Measurements from ENCODE around the gene PFDN6. TPM values are rescaled to one million over a fixed set of nuclear protein-coding genes. Genes with fewer than 3 reads are reported as not detected.
A peak's percentile ranks its signal among the peaks of the same experiment; 100 is the strongest.

PFDN6 gene
- total RNA-seq, 2 donors from 2014 or later = 36.8 to 45.7 TPM

DNA sequence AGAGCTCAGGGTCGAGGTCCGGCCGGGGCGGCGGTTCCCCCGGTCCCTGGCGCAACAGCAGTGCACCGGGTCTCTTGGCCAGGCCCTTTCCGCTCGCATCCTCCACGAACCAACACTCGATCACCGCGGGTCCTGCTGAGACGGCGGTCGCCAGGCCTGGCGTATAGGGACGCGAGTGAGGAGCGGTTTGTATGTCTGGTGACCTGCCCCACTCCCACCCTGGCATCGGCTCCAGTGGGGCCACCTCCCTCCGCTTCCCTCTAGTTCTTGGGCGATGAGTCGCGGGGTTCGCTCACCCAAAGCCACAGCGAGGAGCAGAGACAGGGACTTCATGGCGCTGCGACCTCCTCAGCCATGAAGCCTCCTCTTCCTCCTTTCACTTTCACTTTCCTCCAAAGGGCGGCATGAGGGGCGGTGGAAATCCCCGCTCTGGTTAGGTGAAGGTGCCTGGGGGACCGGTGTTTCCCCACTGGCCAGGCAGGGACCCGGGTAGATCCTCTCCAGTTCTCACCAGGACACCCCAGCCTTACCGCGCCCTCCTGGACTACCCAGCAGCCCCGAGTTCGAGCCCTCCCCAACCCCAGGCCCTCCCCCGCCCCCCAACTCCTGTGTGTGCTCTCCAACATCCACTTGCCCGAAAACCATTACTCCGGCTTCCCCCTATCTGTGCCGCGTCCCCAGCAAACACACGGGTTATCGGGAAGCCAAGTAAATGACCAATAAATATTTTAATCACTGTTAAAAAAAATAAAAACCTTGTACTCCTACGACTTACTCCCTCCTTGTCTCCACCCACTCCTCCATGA is 24.5 kb downstream of the PFDN6 start, which contains the start of gene TAPBP:
TSS of gene TAPBP (minus strand) at position 370 of the 806 bp plus-strand sequence. CDS start at position 333, 37 bp downstream.
- ATAC-seq = peak; percentile 36
- intact Hi-C loops (cut with DNase I, micrococcal nuclease) = no loop called here

GRCh38 chr6:33314515-33314942 is 25.1 kb downstream of the PFDN6 start:
- intact Hi-C loops (cut with DNase I, micrococcal nuclease) = no loop called here
- ATAC-seq (peak; percentile 42), DNase-seq (peak; percentile 70 to 85)

More for the DNA sequence above, 24.5 kb downstream of the PFDN6 start, which contains the start of gene TAPBP:
- peak; percentile 75 for DNase-seq

GRCh38 chr6:33314943-33315792 is 25.8 kb downstream of the PFDN6 start:
- ATAC-seq (peak; percentile 49), DNase-seq (peak; percentile 86 to 87)
- intact Hi-C loops (cut with DNase I, micrococcal nuclease) = no loop called here

- intact Hi-C loops (cut with DNase I, micrococcal nuclease) = no loop called here
- no peak for DNase-seq
- no peak for ATAC-seq
These were observed 26.6 kb downstream of the PFDN6 start for GRCh38 chr6:33315793-33316602.

DNA sequence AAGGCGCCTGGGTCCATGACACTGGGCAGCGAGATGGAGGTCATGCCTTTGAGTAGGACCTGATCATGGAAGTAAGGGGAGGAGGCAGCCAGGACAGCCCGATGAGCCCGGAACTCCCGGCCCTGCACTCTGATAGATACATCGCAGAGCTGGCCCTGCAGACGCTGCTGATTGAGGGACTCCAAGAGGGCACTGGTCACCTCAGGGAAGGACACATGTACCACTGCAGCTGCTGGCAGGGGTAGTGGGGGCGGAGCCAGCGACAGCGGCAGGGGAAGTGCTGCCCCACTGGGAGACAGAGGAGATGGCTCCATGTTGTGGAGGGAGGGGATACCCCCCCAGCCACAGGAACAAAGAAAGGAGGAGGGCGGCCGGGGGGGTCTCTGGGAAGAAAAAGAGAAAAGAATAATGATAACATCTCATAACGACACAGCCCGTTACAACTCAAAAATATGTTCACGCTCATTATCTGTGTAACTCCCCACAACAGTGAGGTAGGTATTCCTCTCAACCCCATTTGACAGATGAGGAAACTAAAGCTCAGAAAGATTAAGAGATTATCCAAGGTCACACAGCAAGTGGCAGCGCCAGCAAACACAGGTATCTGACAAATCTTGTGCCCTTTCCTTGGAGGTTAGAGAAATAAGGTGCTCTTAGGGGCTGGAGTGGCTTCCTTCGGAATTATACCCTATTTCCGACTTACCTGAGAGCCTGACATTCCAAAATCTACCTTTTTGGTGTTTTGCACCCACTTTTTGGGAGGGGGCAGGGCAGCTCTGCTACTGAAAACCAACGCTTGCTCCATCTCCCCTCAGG is 27.4 kb downstream of the PFDN6 start:
- DNase-seq (peak in 1 of 2 donors; percentile 48), ATAC-seq (no peak)

DNA sequence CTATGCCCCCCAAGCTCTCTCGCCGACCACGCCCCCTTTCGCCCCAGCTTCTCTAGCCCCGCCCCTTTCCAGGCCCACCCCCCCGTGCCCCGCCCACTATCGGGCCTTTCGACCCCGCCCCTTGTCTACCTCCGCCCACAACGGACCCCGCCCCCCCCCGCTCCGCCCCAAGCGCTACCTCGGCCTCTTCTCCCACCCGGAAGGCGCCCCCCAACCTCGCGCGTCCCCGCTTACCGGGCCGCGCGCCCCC is 27.9 kb downstream of the PFDN6 start:
- ATAC-seq = peak; percentile 6
- intact Hi-C loops (cut with DNase I, micrococcal nuclease) = no loop called here
- no peak for DNase-seq

More for the DNA sequence above, 27.4 kb downstream of the PFDN6 start:
- intact Hi-C loops (cut with DNase I, micrococcal nuclease) = no loop called here

- DNase-seq (peak; percentile 100), ATAC-seq (peak; percentile 66)
- intact Hi-C loops (cut with DNase I, micrococcal nuclease) = no loop called here
These were observed 28.4 kb downstream of the PFDN6 start, which contains the start of gene ZBTB22 for GRCh38 chr6:33317669-33318425. ZBTB22 (minus strand) TSS chr6:33317744; CDS start chr6:33316916, 828 bp downstream.

GRCh38 chr6:33318426-33319073 is 29.1 kb downstream of the PFDN6 start:
- ATAC-seq (no peak), DNase-seq (no peak)
- intact Hi-C loops (cut with DNase I, micrococcal nuclease) = no loop called here

DNA sequence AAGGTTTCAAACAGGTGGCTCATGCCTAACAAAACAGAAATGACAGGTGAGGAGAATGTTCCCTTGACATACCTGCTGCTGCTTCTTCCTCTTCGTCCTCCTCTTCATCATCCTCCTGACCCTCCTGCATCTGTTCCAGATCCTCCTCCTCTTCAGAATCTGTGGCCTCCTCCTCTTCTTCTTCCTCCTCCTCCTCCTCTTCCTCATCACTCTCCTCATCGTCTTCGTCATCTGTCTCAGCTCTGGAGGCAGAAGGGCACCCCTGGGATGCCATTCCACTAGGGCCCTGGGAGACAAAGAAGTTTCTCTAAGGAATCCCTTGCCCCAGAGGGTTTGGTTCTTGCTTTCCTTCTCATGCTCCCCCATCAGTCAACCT is 30.5 kb downstream of the PFDN6 start:
- ATAC-seq = no peak
- intact Hi-C loops (cut with DNase I, micrococcal nuclease) = no loop called here
- DNase-seq = no peak

GRCh38 chr6:33320315-33321181 is 31.1 kb downstream of the PFDN6 start:
- ATAC-seq (no peak), DNase-seq (no peak)
- intact Hi-C loops (cut with DNase I, micrococcal nuclease) = no loop called here

DNA sequence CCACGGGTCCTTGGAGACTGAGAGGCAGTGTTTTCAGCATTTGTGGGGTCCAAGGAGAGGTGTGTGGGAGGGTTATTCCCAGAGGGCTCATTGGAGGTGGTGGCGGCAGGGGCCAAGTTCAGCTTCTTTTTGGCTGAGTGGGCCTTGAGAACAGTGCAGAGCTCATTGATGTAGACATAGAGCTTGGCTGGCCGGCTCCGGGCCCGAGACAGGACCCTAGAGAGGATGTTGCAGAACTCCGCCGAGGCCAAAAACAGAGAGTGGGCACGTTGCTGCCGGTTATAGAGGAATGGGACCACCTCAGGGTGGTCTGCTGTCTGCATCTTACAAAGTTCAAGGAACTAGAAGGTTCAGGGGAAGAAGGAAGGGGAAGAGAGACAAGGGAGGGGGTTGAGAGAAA is 31.8 kb downstream of the PFDN6 start:
- no peak for DNase-seq
- no peak for ATAC-seq
- intact Hi-C loops (cut with DNase I, micrococcal nuclease) = no loop called here

GRCh38 chr6:33323623-33323948 is 34.2 kb downstream of the PFDN6 start:
- intact Hi-C loops (cut with DNase I, micrococcal nuclease) = no loop called here
- no peak for DNase-seq
- no peak for ATAC-seq

DNA sequence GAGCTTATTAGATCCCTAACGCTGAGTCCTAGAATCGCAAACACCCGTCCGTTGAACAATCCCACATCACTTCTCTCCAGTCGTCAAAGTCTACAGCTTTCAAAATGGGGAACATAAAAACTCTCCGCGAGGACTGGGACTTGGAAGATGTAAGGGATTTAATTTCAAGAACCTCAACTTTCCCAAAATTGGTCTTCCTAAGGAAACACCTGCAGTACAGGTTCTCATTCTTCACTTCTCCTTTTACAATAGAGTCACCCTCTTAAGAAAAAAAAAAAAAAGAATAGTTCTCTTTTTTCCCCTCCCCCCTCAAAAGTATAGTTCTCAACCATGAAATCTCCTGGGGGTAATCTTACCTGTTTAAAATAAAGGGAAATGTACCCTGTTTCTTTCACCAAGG is 34.7 kb downstream of the PFDN6 start:
- intact Hi-C loops (cut with DNase I, micrococcal nuclease) = no loop called here
- no peak for ATAC-seq
- DNase-seq = no peak

DNA sequence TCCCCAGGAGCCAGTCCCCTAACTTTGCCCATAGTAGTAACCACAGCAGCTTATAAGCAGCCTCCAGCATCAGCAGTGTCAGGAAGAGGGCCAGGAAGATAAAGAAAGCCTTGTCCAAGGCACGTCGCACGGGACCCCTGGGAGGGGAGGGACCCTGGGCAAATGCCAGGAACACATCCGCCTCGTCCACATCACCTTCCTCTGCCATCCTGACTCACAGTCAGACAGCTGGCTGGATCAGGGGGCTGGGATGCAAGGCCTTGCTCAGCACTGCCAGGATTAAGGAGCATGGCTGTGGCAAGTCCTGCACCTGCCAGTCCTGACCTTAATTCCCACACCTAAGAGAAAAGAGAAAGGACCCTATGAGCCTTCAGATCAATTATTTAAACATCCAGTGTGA is 39.7 kb downstream of the PFDN6 start:
- DNase-seq (no peak), ATAC-seq (no peak)
- intact Hi-C loops (cut with DNase I, micrococcal nuclease) = no loop called here

DNA sequence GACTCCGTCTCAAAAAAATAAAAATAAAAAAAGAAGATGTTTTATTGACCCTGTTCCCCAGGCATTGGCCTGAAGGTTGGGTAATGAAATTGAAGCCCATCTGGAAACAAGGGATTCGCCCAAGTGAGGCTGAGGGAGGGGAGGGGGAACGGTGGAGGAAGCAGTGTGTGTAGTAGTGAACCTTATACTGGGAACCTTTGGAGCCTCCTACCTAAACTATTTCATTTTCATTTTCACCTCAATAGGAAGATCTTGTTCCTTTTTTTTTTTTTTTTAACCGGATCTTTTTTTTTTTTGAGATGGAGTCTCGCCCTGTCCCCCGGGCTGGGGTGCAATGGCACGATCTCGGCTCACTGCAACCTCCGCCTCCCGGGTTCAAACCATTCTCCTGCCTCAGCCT is 41.3 kb downstream of the PFDN6 start:
- intact Hi-C loops (cut with DNase I, micrococcal nuclease) = no loop called here
- ATAC-seq (no peak), DNase-seq (no peak)

- no peak for DNase-seq
- intact Hi-C loops (cut with DNase I, micrococcal nuclease) = no loop called here
- ATAC-seq = no peak
These were observed 44.3 kb downstream of the PFDN6 start for GRCh38 chr6:33333666-33334065.
